ENCODE results near the gene UVSSA.

UVSSA gene

DNA sequence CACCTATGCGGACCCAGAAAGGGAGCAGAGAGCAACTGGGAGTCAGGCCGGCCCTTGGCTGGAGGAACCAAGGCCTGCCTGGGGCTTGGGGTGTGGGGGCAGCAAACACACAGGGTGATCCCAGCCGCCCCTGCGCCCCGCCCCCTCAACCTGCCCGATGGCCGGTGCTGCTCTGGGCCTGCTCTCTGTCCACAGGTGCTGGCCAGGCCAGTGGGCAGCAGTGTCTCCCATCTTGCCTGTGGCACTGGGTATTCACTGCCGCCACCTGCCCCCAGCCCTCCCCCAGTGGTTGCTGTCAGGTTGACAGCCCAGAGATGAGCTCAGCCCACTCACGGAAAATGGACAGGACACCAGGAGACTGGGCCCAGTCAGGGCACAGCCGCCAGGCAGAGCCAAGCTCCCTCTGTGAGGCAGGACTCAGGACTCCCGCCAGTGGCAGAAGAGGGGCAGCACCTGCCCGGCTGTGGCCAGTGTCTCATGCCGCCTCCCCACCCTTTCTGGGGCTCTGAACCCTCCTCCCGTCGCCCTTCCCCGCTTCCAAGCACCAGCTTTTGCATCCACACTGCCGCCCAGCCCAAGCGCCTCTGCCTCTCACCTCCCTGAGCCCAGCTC, 54.5 kb downstream of the UVSSA start:
- H3K4me3 Mint-ChIP-seq = no peak overlapping the region

GRCh38 chr4:1402021-1402515, 55.1 kb downstream of the UVSSA start:
- Mint-ChIP-seq H3K36me3 (ENCODE audit: low read depth) (peaks cover 8% of the 10 kb centered on the region), H3K27me3 (ENCODE audit: low read depth) (peaks cover 74% of the 10 kb centered on the region), H3K4me1 (no peaks in the 10 kb centered on the region), H3K9me3 (peaks cover 9% of the 10 kb centered on the region), H3K4me3 (no peak overlapping the region), H3K27ac (no peak overlapping the region)
- no peak for TF ChIP-seq CTCF (IDR thresholded peaks at IDR 0.05; ENCODE audit: unreplicated experiment in 3 of 3)

More for the DNA sequence above, 54.5 kb downstream of the UVSSA start:
- Mint-ChIP-seq H3K4me1 (no peaks in the 10 kb centered on the region), H3K27me3 (ENCODE audit: low read depth) (peaks cover 74% of the 10 kb centered on the region), H3K27ac (no peak overlapping the region), H3K9me3 (peaks cover 12% of the 10 kb centered on the region), H3K36me3 (ENCODE audit: low read depth) (peaks cover 11% of the 10 kb centered on the region)
- no peak for TF ChIP-seq CTCF (IDR thresholded peaks at IDR 0.05; ENCODE audit: unreplicated experiment in 3 of 3)

GRCh38 chr4:1402516-1403091, 55.6 kb downstream of the UVSSA start:
- Mint-ChIP-seq H3K27me3 (ENCODE audit: low read depth) (peaks cover 79% of the 10 kb centered on the region), H3K27ac (no peak overlapping the region), H3K4me1 (no peaks in the 10 kb centered on the region), H3K9me3 (peaks cover 9% of the 10 kb centered on the region), H3K36me3 (ENCODE audit: low read depth) (peaks cover 8% of the 10 kb centered on the region), H3K4me3 (no peak overlapping the region)
- no peak for TF ChIP-seq CTCF (IDR thresholded peaks at IDR 0.05; ENCODE audit: unreplicated experiment in 3 of 3)

DNA sequence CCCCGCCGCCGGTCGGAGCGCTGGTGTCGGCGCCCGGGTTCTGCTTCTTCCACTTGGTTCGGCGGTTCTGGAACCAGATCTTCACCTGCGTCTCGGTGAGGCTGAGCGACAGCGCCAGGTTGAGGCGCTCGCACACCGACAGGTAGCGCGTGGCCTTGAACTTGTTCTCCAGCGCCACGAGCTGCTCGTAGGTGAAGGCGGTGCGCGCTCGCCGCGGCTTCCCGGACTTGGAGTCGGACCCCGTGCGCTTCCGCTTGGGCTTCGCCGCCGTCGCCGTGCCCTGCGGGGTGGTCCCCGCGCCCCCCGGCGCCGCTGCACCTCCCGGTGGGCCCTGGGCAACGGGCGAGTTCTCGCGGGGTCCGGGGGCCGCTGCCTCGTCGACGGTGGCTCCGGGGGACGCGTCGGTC, 56.2 kb downstream of the UVSSA start:
- H3K27me3 Mint-ChIP-seq (ENCODE audit: low read depth) = peaks cover 85% of the 10 kb centered on the region
- H3K4me1 Mint-ChIP-seq = no peaks in the 10 kb centered on the region
- H3K4me3 Mint-ChIP-seq = no peak overlapping the region
- H3K36me3 Mint-ChIP-seq (ENCODE audit: low read depth) = peaks cover 8% of the 10 kb centered on the region
- peaks cover 9% of the 10 kb centered on the region for H3K9me3 Mint-ChIP-seq
- TF ChIP-seq CTCF (IDR thresholded peaks at IDR 0.05; ENCODE audit: unreplicated experiment in 3 of 3) = no peak
- H3K27ac Mint-ChIP-seq = no peak overlapping the region

GRCh38 chr4:1403591-1404572, 56.9 kb downstream of the UVSSA start:
- H3K36me3 Mint-ChIP-seq (ENCODE audit: low read depth) = peaks cover 8% of the 10 kb centered on the region
- H3K27ac Mint-ChIP-seq = no peak overlapping the region
- H3K4me1 Mint-ChIP-seq = no peaks in the 10 kb centered on the region
- TF ChIP-seq CTCF (IDR thresholded peaks at IDR 0.05; ENCODE audit: unreplicated experiment in 3 of 3) = no peak
- peaks cover 7% of the 10 kb centered on the region for H3K9me3 Mint-ChIP-seq
- H3K27me3 Mint-ChIP-seq (ENCODE audit: low read depth) = peaks cover 87% of the 10 kb centered on the region
- H3K4me3 Mint-ChIP-seq = no peak overlapping the region
